PC-9 (cell line): Measurements from ENCODE around the gene PSMA7. TPM values are rescaled to one million over a fixed set of nuclear protein-coding genes. Genes with fewer than 3 reads are reported as not detected.

Experiments
- Bru-seq: library from RNA; stranded (reverse); fragments of 400-500 nt; gene quantifications from one replicate; lab custom pipeline; 2021; lab: Mats Ljungman, UMichigan
- BruChase-seq, 2 experiments: library from RNA; stranded (reverse); fragments of 400-500 nt; gene quantifications; one replicate each; lab custom pipeline; 2021; lab: Mats Ljungman, UMichigan
- BruUV-seq: library from RNA; stranded (reverse); fragments of 400-500 nt; replicated peaks from 2 replicates; lab custom pipeline; 2021; lab: Mats Ljungman, UMichigan
- CTCF ChIA-PET: fragments of 300-600 bp; sonication (Branson Sonifier 250); formaldehyde crosslinking; loops from one replicate; lab custom pipeline; 2022; ENCODE audit warnings: antibody characterized with exemption; lab: Charles Lee
- POLR2A ChIA-PET: fragments of 300-600 bp; sonication (Branson Sonifier 250); formaldehyde crosslinking; loops from one replicate; lab custom pipeline; 2022; ENCODE audit warnings: antibody characterized with exemption; ENCODE audit not compliant: unreplicated experiment; lab: Charles Lee
- DNase-seq, 2 experiments: peaks; one replicate each; pipeline versions ENCODE4 v3.0.0 to v3.0.0-alpha.2; 2015 to 2022; ENCODE audit warnings: mixed read lengths in 1 of 2
- H2AFZ ChIP-seq: fragments of 200-600 bp; sonication (generic); 2 replicates; pipeline ENCODE4 v1.8.1; 2017; ENCODE audit warnings: antibody characterized with exemption
- H3F3A ChIP-seq: fragments of 200-600 bp; sonication (generic); 2 replicates; pipeline ENCODE4 v1.8.1; 2017; ENCODE audit warnings: antibody characterized with exemption, mild to moderate bottlenecking, low read depth; ENCODE audit not compliant: insufficient read depth
- H3K27ac ChIP-seq: fragments of 200-600 bp; sonication (generic); 2 replicates; pipeline ENCODE4 v1.6.1; 2016; ENCODE audit warnings: mixed run types
- H3K27me3 ChIP-seq: fragments of 200-600 bp; sonication (generic); 2 replicates; pipeline ENCODE4 v1.6.1; 2016; ENCODE audit warnings: low read depth, mixed run types; ENCODE audit not compliant: insufficient read depth
- H3K36me3 ChIP-seq: fragments of 200-600 bp; sonication (generic); 2 replicates; pipeline ENCODE4 v1.6.1; 2016; ENCODE audit warnings: low read depth, mixed run types
- H3K4me1 ChIP-seq: fragments of 200-600 bp; sonication (generic); replicated peaks from 2 replicates; pipeline ENCODE4 v1.6.1; 2016; ENCODE audit warnings: mixed run types; ENCODE audit not compliant: insufficient read depth
- H3K4me2 ChIP-seq: fragments of 200-600 bp; sonication (generic); 2 replicates; pipeline ENCODE4 v1.6.1; 2017; ENCODE audit warnings: mixed run types
- H3K4me3 ChIP-seq: fragments of 200-600 bp; sonication (generic); 2 replicates; pipeline ENCODE4 v1.6.1; 2016; ENCODE audit warnings: mixed run types
- H3K79me2 ChIP-seq: fragments of 200-600 bp; sonication (generic); 2 replicates; pipeline ENCODE4 v1.6.1; 2017; ENCODE audit warnings: low read depth, mixed run types
- H3K9me2 ChIP-seq: fragments of 200-600 bp; sonication (generic); 2 replicates; pipeline ENCODE4 v1.8.1; 2017; ENCODE audit warnings: mild to moderate bottlenecking; ENCODE audit not compliant: insufficient read depth
- H3K9me3 ChIP-seq: fragments of 200-600 bp; sonication (generic); 2 replicates; pipeline ENCODE4 v1.8.1; 2016; ENCODE audit warnings: low read depth; ENCODE audit not compliant: insufficient read depth
- H4K20me1 ChIP-seq: fragments of 200-600 bp; sonication (generic); 2 replicates; pipeline ENCODE4 v1.8.1; 2017; ENCODE audit not compliant: insufficient read depth
- CTCF ChIP-seq: fragments of 200-600 bp; sonication (generic); conservative IDR thresholded peaks from 2 replicates; pipeline ENCODE4 v1.6.1; 2017; ENCODE audit warnings: mixed run types, antibody characterized with exemption, mild to moderate bottlenecking, moderate library complexity
- EZH2 ChIP-seq: fragments of 200-600 bp; sonication (generic); IDR thresholded peaks from 2 replicates; pipeline ENCODE4 v1.8.0; 2017; ENCODE audit warnings: antibody characterized with exemption, low read depth
- intact Hi-C: fragments of 100-400 bp; cut with micrococcal nuclease; formaldehyde crosslinking; loops from one replicate; pipeline ENCODE4 v1.10.0; 2022; ENCODE audit not compliant: unreplicated experiment
- long read RNA-seq: library from polyadenylated mRNA; stranded (forward); transcript quantifications from one replicate; pipeline ENCODE4 v2.0.0, GENCODE V29; 2022
- total RNA-seq: library from RNA; stranded (reverse); gene quantifications from 2 replicates; pipeline ENCODE4 v1.2.3, GENCODE V29; 2021

Gene PSMA7
- 367 and 391 TPM in 2 replicates for total RNA-seq
- Bru-seq, nascent RNA: percentile 94 among the genes with signal in this experiment
- percentile 89 among the genes with signal in this experiment for BruChase-seq, experiment 1, labeled RNA remaining after a 2-hour chase
- percentile 98 among the genes with signal in this experiment for BruChase-seq, experiment 2, labeled RNA remaining after a 6-hour chase
- long read RNA-seq, transcript PSMA7-206 (4 exons, 548 nt): major isoform, 1,354 of 2,367 reads
- long read RNA-seq, transcript PSMA7-203 (7 exons, 996 nt): minor isoform, 970 of 2,367 reads
- long read RNA-seq, partial matches to known transcripts: 11 of 2,367 reads
- long read RNA-seq, other reads (novel, unspliced or antisense): 26 of 2,367 reads

- POLR2A ChIA-PET: interaction anchor here (0.6 to 1.2 kb wide), 3 partner anchors 15 to 395 kb away, joined by 3 to 7 read pairs (median 4); no protein-coding TSS in a partner anchor
- H3K27ac ChIP-seq: peak within 1 kb of the TSS; percentile 42
- H3K27me3 ChIP-seq: no peaks in the 10 kb centered on the region
- peaks cover 26% of the 10 kb centered on the region for H3K4me1 ChIP-seq
- no peaks in the 10 kb centered on the region for H3K9me3 ChIP-seq
- DNase-seq: peak; percentile 65 to 89
- H3K4me2 ChIP-seq: peak within 1 kb of the TSS; percentile 99
- no peak for TF ChIP-seq EZH2
- TF ChIP-seq CTCF: no peak
- BruUV-seq: no TSS peak
- CTCF ChIA-PET: no interaction called here
- H3K4me3 ChIP-seq: peak within 1 kb of the TSS; percentile 98
- peaks cover 82% of the 10 kb centered on the region for H3K79me2 ChIP-seq
- peak within 1 kb of the TSS; percentile 89 for H2AFZ ChIP-seq
- peaks cover 21% of the 10 kb centered on the region; the same call in 1 of the 2 replicates for H3F3A ChIP-seq
- intact Hi-C loops: loop anchor here (1.0 to 5.0 kb wide), 4 partner anchors 21 to 214 kb away; partner anchors contain the start of genes LSM14B and OSBPL2
- peaks cover 78% of the 10 kb centered on the region for H4K20me1 ChIP-seq
- no peaks in the 10 kb centered on the region for H3K9me2 ChIP-seq
- peaks cover 24% of the 10 kb centered on the region for H3K36me3 ChIP-seq
Observed at GRCh38 chr20:62143081-62143956, at the start of gene PSMA7, which contains the start of gene SS18L1. PSMA7 (minus strand) TSS chr20:62143394; CDS start chr20:62143303, 91 bp downstream. SS18L1 (plus strand) TSS chr20:62143769; CDS start chr20:62143821, 52 bp downstream.

GRCh38 chr20:62192635-62193034, 49.4 kb upstream of the PSMA7 start:
- H3K4me3 ChIP-seq: no peak overlapping the region
- 0 out of 2 replicates have a peak, but pooled peaks cover 8% of the 10 kb centered on the region for H3F3A ChIP-seq
- peaks cover 23% of the 10 kb centered on the region for H3K36me3 ChIP-seq
- no peak overlapping the region for H2AFZ ChIP-seq
- DNase-seq: no peak
- no peak overlapping the region for H3K27ac ChIP-seq
- TF ChIP-seq EZH2: no peak
- TF ChIP-seq CTCF: no peak
- H4K20me1 ChIP-seq: peaks cover 30% of the 10 kb centered on the region
- ChIA-PET POLR2A (no interaction called here), CTCF (no interaction called here)
- BruUV-seq: no TSS peak
- no peak overlapping the region for H3K4me2 ChIP-seq
- H3K9me3 ChIP-seq: no peaks in the 10 kb centered on the region
- no peaks in the 10 kb centered on the region for H3K4me1 ChIP-seq
- intact Hi-C loops: no loop called here
- no peaks in the 10 kb centered on the region for H3K27me3 ChIP-seq
- H3K79me2 ChIP-seq: peaks cover 15% of the 10 kb centered on the region
- H3K9me2 ChIP-seq: no peaks in the 10 kb centered on the region
